ENCODE data around the gene MAGEB18.

Gene MAGEB18

GRCh38 chrX:26138274-26138673 lies at the start of gene MAGEB18:
Gene MAGEB18, plus strand, starts transcription at chrX:26138343. Its CDS starts 643 bp downstream, at chrX:26138986.
- DNase-seq: no peak

DNA sequence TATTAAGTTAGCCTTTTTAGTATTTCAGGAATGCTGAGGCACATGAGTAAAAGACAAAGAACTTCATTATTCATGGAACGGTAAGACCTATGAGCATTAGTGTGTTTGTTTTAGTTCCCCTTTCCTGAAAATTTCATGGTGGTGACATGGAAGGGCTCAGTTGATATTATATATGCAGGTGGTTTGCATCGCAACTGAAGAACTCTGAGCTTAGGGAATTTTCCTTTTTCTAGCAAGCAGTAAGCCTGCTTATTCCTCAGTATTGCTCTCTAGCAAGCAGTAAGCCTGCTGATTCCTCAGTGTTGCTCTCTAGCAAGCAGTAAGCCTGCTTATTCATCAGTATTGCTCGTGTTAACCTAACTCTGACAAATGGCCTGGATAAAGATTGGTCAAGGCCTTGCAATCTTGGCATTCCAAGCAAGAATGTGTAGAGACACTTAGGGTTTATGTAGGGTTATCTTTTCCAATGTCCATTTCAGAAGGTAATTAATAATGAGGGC lies 37.7 kb upstream of the MAGEB18 start:
- DNase-seq: no peak

DNA sequence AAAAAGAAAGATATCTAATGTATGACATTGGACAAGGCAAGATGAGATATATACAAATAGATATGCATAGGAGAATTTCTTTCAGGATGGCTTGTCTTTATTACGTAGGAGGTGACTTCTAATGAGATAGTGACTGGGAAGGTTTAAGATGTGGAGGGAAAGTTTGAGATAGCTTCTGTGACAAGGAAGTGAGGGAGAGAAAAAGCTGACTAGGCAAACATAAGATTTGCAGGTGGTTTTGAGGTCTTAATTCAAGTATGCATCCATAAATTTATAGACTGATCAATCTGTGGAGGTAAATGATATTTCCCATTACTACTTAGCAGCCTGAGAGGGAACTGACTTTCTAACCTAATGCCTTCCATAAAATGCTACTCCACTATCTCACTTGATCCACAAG lies 29.0 kb upstream of the MAGEB18 start:
- no peak for DNase-seq

DNA sequence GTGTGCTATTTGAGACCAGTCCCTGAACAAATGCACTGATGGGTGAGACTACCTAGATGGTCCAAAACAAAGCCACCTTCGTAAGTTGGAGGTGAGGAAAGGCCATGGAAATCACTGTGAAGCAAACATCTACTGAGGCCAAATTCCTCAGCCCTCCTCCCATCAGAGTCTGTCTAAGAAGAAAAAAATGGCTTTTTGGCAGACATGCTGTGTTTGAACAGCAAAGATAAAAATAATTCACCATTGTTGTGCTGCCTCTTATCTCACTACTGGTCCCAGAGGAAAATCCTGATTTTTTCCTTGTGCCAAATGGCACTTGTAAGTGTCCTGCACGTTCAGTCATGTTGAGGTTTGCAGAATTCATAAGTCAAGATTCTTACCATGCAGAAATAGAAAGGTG lies 7.9 kb downstream of the MAGEB18 start:
- DNase-seq: no peak

DNA sequence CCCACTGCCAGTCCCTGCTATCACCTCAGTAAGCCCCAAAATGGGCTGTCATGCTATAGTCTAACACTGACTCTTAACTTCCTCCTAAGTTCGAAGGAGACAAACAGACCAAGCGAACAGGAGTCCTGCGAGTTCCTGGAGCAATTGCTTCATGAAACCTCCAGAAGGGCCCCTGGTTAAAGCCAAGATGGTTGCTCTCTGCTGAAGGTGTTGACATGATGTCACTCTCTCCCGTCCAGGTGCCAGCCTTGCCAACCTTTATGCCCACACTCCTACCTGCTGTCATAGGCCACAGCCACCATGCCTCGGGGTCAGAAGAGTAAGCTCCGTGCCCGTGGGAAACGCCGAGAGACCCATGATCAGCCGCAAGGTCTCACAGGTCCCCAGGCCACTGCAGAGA lies 22.2 kb downstream of the MAGEB18 start, which contains the start of gene MAGEB6B:
TSS of gene MAGEB6B (plus strand) at position 301 of the 400 bp plus-strand sequence. CDS start at position 301, 0 bp downstream.
- DNase-seq: no peak
